ENCODE results near the gene G3BP1.

The G3BP1 gene

GRCh38 chr5:151743530-151743929 lies 28.2 kb upstream of the G3BP1 start:
- H3K4me1 ChIP-seq = peaks cover 0 to 45% (median 27%) of the 10 kb centered on the region in 4 donors
- intact Hi-C loops (cut with DNase I; ENCODE audit: low total_unique reads) = loop anchor here (5.0 kb wide), 1 partner anchor 296 kb away; the partner anchor contains the start of gene SLC36A1

GRCh38 chr5:151745071-151745705 lies 26.6 kb upstream of the G3BP1 start:
- Histone ChIP-seq H3K4me1 (peaks cover 0 to 38% (median 21%) of the 10 kb centered on the region in 4 donors), H3K4me3 (no peak overlapping the region), H3K36me3 (peaks cover 0 to 21% (median 16%) of the 10 kb centered on the region in 3 donors), H3K27me3 (no peaks in the 10 kb centered on the region), H3K9me3 (no peaks in the 10 kb centered on the region), H3K27ac (peak overlapping the region; percentile 8 to 29)
- intact Hi-C loops (cut with DNase I; ENCODE audit: low total_unique reads) = no loop called here
- peak; percentile 80 to 83 for DNase-seq
- TF ChIP-seq CTCF (IDR thresholded peaks at IDR 0.05) = no peak

More at GRCh38 chr5:151743530-151743929, 28.2 kb upstream of the G3BP1 start:
- Histone ChIP-seq H3K9me3 (no peaks in the 10 kb centered on the region), H3K27me3 (no peaks in the 10 kb centered on the region), H3K36me3 (peaks cover 0 to 21% (median 16%) of the 10 kb centered on the region in 3 donors), H3K4me3 (no peak overlapping the region), H3K27ac (no peak overlapping the region)
- no peak for TF ChIP-seq CTCF (IDR thresholded peaks at IDR 0.05)
- no peak for DNase-seq

- Histone ChIP-seq H3K36me3 (peaks cover 0 to 16% (median 15%) of the 10 kb centered on the region in 3 donors), H3K27ac (peak overlapping the region in 1 of 2 donors; percentile 53), H3K4me3 (no peak overlapping the region), H3K9me3 (no peaks in the 10 kb centered on the region), H3K27me3 (no peaks in the 10 kb centered on the region), H3K4me1 (peaks cover 0 to 17% (median 3%) of the 10 kb centered on the region in 4 donors)
- TF ChIP-seq CTCF (IDR thresholded peaks at IDR 0.05) = no peak
- intact Hi-C loops (cut with DNase I; ENCODE audit: low total_unique reads) = no loop called here
- no peak for DNase-seq
These were observed 21.6 kb upstream of the G3BP1 start for GRCh38 chr5:151750121-151750520.

GRCh38 chr5:151751091-151751490 lies 20.7 kb upstream of the G3BP1 start:
- Histone ChIP-seq H3K27me3 (no peaks in the 10 kb centered on the region), H3K27ac (no peak overlapping the region), H3K36me3 (peaks cover 0 to 13% (median 10%) of the 10 kb centered on the region in 3 donors), H3K9me3 (no peaks in the 10 kb centered on the region), H3K4me1 (peaks cover 0 to 12% (median 0%) of the 10 kb centered on the region in 4 donors), H3K4me3 (no peak overlapping the region)
- DNase-seq = no peak
- no peak for TF ChIP-seq CTCF (IDR thresholded peaks at IDR 0.05)
- intact Hi-C loops (cut with DNase I; ENCODE audit: low total_unique reads) = no loop called here

- Histone ChIP-seq H3K4me1 (peaks cover 0 to 17% (median 1%) of the 10 kb centered on the region in 4 donors), H3K36me3 (peaks cover 0 to 13% (median 8%) of the 10 kb centered on the region in 3 donors), H3K9me3 (no peaks in the 10 kb centered on the region), H3K27ac (no peak overlapping the region), H3K27me3 (no peaks in the 10 kb centered on the region), H3K4me3 (no peak overlapping the region)
- intact Hi-C loops (cut with DNase I; ENCODE audit: low total_unique reads) = no loop called here
- no peak for TF ChIP-seq CTCF (IDR thresholded peaks at IDR 0.05)
- no peak for DNase-seq
These were observed 20.2 kb upstream of the G3BP1 start for GRCh38 chr5:151751593-151751992.

Measured in tibial artery (tissue), 4 donors.